ENCODE measurements around the gene CABLES2. TPM values are rescaled to one million over a fixed set of nuclear protein-coding genes. Genes with fewer than 3 reads are reported as not detected.

Gene CABLES2
- total and polyA plus RNA-seq, 12 donors: 1.5 to 5.6 (median 3.7) TPM

DNA sequence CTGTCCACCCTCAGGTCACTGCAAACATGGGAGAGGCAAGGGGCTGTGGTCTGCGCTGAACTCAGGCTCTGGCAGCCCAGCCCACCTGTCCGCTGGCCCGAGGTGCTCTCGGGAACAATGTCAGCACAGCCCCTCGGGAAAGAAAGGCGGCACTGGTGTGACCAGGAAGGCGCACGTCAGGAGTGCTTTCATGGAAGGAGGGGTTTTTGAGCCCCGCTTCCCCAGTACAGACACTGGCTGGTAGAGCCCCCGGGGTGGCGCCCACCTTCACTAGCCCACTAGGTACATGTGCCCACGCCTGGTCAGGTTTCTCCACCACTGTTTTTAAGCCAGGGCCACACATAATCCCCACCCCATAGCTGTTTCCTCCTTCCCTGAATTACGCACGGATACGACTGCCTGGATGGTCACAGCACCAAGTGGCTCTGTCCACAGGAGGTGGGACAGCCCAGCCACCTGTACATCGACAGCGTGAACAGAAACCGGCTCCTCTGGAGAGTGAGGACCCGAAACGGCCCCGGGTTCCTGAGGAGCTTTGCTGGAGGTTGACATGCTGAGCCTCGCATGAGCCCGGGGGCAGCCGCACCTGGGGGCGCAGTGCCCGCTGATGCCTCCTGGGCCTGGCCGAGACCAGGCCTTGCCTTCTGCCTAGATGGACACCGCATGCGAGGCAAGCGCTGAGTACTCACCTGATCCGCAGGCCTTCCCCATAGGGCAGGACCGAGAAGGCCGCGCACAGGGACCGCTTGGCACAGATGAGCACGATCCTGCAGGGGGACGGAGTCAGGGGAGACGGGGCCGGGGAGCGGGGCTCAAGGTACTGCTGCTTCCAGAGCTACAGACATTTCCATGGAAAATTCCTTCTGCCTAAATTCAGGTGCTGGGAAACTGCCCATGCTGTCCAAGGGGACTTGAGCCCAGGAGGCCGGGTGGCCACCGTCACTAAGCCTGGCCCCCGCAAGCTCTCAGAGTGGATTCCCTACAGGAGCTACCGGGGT lies 12.5 kb downstream of the CABLES2 start:
- intact Hi-C loops (cut with DNase I): loop anchor here in 1 of 2 donors (10.0 kb wide), 1 partner anchor 220 kb away; no protein-coding TSS in a partner anchor
- no peak overlapping the region for H3K27ac ChIP-seq
- H3K36me3 ChIP-seq (replicated peaks in 1 of 2): peaks cover 0 to 9% of the 10 kb centered on the region in 2 donors
- no peaks in the 10 kb centered on the region for H3K4me1 ChIP-seq (replicated peaks in 1 of 2)
- H3K4me3 ChIP-seq: no peak overlapping the region
- no peak for DNase-seq
- no peaks in the 10 kb centered on the region for H3K9me3 ChIP-seq (replicated peaks in 1 of 3)
- 91 to 96% (median 93%) methylated on average over 33 to 44 of the region's 44 CpGs for WGBS, 4 donors
- H3K27me3 ChIP-seq: no peaks in the 10 kb centered on the region
- TF ChIP-seq, protein P1, sequence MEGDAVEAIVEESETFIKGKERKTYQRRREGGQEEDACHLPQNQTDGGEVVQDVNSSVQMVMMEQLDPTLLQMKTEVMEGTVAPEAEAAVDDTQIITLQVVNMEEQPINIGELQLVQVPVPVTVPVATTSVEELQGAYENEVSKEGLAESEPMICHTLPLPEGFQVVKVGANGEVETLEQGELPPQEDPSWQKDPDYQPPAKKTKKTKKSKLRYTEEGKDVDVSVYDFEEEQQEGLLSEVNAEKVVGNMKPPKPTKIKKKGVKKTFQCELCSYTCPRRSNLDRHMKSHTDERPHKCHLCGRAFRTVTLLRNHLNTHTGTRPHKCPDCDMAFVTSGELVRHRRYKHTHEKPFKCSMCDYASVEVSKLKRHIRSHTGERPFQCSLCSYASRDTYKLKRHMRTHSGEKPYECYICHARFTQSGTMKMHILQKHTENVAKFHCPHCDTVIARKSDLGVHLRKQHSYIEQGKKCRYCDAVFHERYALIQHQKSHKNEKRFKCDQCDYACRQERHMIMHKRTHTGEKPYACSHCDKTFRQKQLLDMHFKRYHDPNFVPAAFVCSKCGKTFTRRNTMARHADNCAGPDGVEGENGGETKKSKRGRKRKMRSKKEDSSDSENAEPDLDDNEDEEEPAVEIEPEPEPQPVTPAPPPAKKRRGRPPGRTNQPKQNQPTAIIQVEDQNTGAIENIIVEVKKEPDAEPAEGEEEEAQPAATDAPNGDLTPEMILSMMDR (IDR thresholded peaks at IDR 0.05): no peak
- no peak for TF ChIP-seq POLR2A (IDR thresholded peaks at IDR 0.05)

DNA sequence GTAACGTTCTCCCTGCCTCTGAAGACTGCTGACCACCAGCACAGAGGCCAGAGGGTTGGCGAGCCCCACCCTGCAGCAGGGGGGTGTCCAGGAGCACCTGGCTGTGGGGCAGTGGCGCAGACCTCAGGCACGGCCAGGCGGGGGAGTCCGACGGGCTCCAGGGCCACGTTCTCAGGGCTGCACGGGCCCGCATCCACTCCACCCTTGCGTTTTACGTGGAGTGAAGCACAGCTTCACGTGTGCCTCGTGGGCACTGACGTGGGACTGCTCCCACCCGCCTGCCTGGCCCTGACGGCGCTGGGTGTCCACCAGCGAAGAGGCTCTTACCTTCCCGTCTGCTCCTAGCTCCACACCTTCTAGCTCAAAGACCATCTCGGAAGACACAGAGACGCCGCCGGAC lies 13.3 kb downstream of the CABLES2 start:
- Histone ChIP-seq H3K27me3 (no peaks in the 10 kb centered on the region), H3K36me3 (replicated peaks in 1 of 2) (peaks cover 0 to 16% of the 10 kb centered on the region in 2 donors), H3K4me3 (no peak overlapping the region), H3K4me1 (replicated peaks in 1 of 2) (no peaks in the 10 kb centered on the region), H3K27ac (no peak overlapping the region), H3K9me3 (replicated peaks in 1 of 3) (no peaks in the 10 kb centered on the region)
- TF ChIP-seq, protein P1 (IDR thresholded peaks at IDR 0.05): no peak
- no peak for TF ChIP-seq POLR2A (IDR thresholded peaks at IDR 0.05)
- no peak for DNase-seq
- 91 to 94% (median 92%) methylated on average over 15 to 24 of the region's 24 CpGs for WGBS, 4 donors
- intact Hi-C loops (cut with DNase I): loop anchor here in 1 of 2 donors (10.0 kb wide), 1 partner anchor 221 kb away; no protein-coding TSS in a partner anchor

DNA sequence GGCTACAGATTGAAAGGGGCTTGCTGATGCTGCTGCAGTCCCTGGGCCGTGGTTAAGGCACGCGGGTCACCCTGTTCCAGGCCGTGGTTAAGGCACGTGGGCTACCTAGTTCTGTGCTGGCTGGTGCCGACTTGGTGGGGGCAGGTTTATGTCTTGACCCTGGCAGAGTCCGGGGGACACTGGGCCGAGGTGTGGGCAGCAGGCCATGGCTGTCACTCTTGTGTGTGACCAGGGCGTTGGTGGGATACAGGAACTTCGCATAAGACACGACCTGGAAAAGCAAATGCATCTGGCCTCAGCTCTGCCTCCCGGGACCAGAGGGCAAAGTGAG lies 13.8 kb downstream of the CABLES2 start:
- no peak for DNase-seq
- Histone ChIP-seq H3K36me3 (replicated peaks in 1 of 2) (peaks cover 0 to 22% of the 10 kb centered on the region in 2 donors), H3K27ac (no peak overlapping the region), H3K4me3 (no peak overlapping the region), H3K4me1 (replicated peaks in 1 of 2) (peaks cover under 1 to 4% of the 10 kb centered on the region in 2 donors), H3K27me3 (no peaks in the 10 kb centered on the region), H3K9me3 (replicated peaks in 1 of 3) (no peaks in the 10 kb centered on the region)
- WGBS, 4 donors: 79 to 96% (median 87%) methylated on average over 6 to 12 of the region's 12 CpGs
- no peak for TF ChIP-seq POLR2A (IDR thresholded peaks at IDR 0.05)
- TF ChIP-seq, protein P1 (IDR thresholded peaks at IDR 0.05): no peak
- intact Hi-C loops (cut with DNase I): loop anchor here in 1 of 2 donors (10.0 kb wide), 1 partner anchor 222 kb away; no protein-coding TSS in a partner anchor

DNA sequence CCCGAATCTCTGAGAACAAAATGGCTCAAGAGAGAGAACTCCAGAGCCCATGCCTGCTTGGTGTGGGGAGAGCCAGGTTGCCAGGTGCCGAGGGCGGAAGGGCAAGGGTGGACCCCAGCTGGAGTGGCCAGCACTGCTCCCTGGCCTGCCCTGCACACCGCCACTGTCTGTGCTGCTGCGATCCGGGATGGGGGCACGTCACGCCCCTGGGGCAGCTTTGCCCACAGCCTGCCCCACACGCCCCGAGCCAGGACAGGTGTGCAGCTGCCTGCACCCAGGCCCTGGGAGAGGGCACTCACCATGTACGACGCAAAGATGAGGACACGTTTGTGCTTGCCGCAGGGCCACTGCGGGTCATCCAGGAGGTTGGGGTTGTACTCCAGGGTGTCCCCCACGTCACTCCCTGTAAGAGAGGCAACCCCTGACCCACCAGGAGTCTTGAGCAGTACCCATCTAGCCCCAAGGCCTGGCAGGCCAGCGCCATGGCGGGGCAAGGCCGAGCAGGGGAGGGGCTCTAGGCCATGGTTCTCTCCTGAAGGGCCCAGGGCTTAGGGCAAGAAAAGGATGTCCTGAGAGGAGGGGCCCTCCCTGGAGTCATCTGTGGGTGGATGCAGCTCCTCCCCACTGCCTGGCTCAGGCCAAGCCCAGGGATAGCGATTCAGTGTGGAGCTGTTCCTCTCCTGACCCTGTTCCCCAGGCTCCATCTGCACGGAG lies 14.3 kb downstream of the CABLES2 start:
- peaks cover 0 to 22% of the 10 kb centered on the region in 2 donors for H3K36me3 ChIP-seq (replicated peaks in 1 of 2)

More for the DNA sequence above, 14.3 kb downstream of the CABLES2 start:
- H3K9me3 ChIP-seq (replicated peaks in 1 of 3): no peaks in the 10 kb centered on the region
- H3K27ac ChIP-seq: no peak overlapping the region
- TF ChIP-seq, protein P1 (IDR thresholded peaks at IDR 0.05): no peak
- TF ChIP-seq POLR2A (IDR thresholded peaks at IDR 0.05): no peak
- H3K4me1 ChIP-seq (replicated peaks in 1 of 2): peaks cover 5 to 9% of the 10 kb centered on the region in 2 donors
- H3K27me3 ChIP-seq: no peaks in the 10 kb centered on the region
- H3K4me3 ChIP-seq: no peak overlapping the region
- no peak for DNase-seq
- intact Hi-C loops (cut with DNase I): loop anchor here in 1 of 2 donors (10.0 kb wide), 1 partner anchor 222 kb away; no protein-coding TSS in a partner anchor
- 88 to 94% (median 89%) methylated on average over 10 to 21 of the region's 21 CpGs for WGBS, 4 donors
